WERI-Rb-1 (cell line): ENCODE results near the gene SEC14L6.

ENCODE experiments used
- DNase-seq: peaks from one replicate; pipeline ENCODE4 v3.0.0-alpha.2; 2020
- H3K27ac ChIP-seq: fragments of 250-450 bp; sonication (Bioruptor Pico); 2 replicates; pipeline ENCODE4 v1.5.1; 2020; ENCODE audit warnings: mild to moderate bottlenecking, moderate library complexity
- H3K27me3 ChIP-seq: fragments of 250-450 bp; sonication (Bioruptor Pico); 2 replicates; pipeline ENCODE4 v1.5.1; 2021; ENCODE audit warnings: mild to moderate bottlenecking, low read depth, moderate library complexity; ENCODE audit not compliant: insufficient read depth, severe bottlenecking
- H3K36me3 ChIP-seq: fragments of 250-450 bp; sonication (Bioruptor Pico); 2 replicates; pipeline ENCODE4 v1.5.1; 2020; ENCODE audit warnings: mild to moderate bottlenecking, moderate library complexity
- H3K4me3 ChIP-seq: 2 replicates; pipeline ENCODE4 v1.5.1; 2011; ENCODE audit warnings: low read depth, mild to moderate bottlenecking, control low read depth, low read length
- H3K9me3 ChIP-seq: fragments of 250-450 bp; sonication (Bioruptor Pico); 2 replicates; pipeline ENCODE4 v1.5.1; 2021; ENCODE audit warnings: mild to moderate bottlenecking, moderate library complexity; ENCODE audit not compliant: severe bottlenecking
- TF ChIP-seq, protein P1 (sequence below): IDR thresholded peaks from 2 replicates; pipeline ENCODE4 v1.5.1; 2011; ENCODE audit warnings: low read depth, mild to moderate bottlenecking, control low read depth, inconsistent platforms, low read length

The SEC14L6 gene

DNA sequence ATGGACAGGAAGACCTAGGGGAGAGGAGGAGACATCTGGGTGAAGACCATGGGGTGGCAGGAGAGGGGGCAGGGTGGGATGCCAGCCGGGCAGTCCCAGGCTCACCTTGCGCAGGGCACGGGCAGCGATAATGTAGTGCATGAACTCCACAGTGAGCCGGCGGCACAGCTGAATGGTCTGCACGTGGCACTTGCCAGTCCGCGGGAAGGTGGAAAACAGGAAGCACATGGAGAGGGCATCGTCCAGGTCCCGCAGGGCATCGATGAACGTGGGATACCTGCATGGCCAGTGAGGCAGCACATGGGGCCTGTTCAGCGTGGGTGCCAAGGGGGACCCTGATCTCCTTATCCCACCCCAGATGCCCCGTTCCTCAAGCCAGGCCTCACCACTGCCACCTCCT is 37.9 kb upstream of the SEC14L6 start:
- Histone ChIP-seq H3K27me3 (no peaks in the 10 kb centered on the region), H3K9me3 (no peaks in the 10 kb centered on the region), H3K36me3 (peaks cover 85% of the 10 kb centered on the region), H3K4me3 (no peak overlapping the region), H3K27ac (no peak overlapping the region)
- no peak for DNase-seq
- TF ChIP-seq, protein P1, sequence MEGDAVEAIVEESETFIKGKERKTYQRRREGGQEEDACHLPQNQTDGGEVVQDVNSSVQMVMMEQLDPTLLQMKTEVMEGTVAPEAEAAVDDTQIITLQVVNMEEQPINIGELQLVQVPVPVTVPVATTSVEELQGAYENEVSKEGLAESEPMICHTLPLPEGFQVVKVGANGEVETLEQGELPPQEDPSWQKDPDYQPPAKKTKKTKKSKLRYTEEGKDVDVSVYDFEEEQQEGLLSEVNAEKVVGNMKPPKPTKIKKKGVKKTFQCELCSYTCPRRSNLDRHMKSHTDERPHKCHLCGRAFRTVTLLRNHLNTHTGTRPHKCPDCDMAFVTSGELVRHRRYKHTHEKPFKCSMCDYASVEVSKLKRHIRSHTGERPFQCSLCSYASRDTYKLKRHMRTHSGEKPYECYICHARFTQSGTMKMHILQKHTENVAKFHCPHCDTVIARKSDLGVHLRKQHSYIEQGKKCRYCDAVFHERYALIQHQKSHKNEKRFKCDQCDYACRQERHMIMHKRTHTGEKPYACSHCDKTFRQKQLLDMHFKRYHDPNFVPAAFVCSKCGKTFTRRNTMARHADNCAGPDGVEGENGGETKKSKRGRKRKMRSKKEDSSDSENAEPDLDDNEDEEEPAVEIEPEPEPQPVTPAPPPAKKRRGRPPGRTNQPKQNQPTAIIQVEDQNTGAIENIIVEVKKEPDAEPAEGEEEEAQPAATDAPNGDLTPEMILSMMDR: no peak

DNA sequence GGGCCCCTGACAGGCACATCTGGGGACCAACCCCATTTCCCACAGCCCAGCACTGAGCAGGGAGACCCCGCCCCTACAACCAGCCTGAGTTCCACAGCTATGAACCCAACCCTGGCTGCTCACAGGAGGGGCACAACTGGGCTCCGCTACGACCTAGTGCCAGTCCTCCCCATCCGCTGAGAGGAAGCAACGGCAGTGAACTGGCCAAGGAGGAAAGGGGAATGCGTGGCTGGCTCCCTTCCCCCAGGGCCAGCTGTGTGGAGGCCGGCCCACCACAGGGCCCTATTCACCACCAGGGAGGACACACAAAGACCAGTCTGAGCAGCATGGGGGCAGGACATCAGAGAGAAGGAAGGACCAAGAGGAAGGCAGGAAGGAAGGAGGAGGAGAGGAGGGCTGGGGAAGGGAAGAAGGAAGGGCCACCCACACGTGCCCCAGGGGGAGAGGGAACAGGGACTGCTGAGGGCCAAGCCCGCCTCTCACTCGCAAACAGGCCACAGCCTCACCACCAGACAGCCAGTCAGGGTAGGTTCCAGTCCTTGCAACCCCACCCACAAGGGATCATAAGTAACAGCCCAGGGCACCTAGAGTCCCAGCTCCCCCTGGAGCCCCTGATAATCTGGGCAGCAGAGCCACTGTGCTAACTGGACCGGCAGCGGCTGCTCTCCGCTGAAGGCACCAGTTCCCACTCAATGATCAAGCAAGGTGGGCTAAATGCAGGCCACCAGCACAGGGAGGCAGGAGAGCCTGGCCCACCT is 36.4 kb upstream of the SEC14L6 start:
- no peak overlapping the region for H3K27ac ChIP-seq
- H3K36me3 ChIP-seq: peaks cover 88% of the 10 kb centered on the region
- H3K9me3 ChIP-seq: no peaks in the 10 kb centered on the region
- no peaks in the 10 kb centered on the region for H3K27me3 ChIP-seq
- TF ChIP-seq, protein P1: no peak
- no peak for DNase-seq
- no peak overlapping the region for H3K4me3 ChIP-seq

DNA sequence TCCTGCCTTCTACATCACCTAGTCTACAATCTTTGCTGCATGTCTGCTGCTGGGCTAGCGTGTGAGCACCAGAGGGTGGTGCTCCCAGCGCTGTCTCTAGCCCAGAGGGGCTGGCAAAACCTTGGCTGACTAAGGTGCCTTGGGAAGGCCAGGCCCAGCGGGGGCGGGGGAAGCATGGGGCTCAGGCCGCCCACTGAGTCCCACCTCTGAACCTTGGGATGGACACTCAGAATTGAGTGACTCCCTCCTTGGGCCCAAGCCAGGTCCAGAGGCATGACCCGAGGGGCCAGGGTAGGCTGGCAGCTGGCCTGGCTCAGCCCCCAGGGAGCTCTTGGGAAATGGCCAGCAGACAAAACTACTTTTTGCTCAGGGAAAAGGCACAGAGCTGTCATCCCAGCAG is 35.5 kb upstream of the SEC14L6 start:
- Histone ChIP-seq H3K36me3 (peaks cover 86% of the 10 kb centered on the region), H3K9me3 (no peaks in the 10 kb centered on the region), H3K27me3 (no peaks in the 10 kb centered on the region), H3K4me3 (no peak overlapping the region), H3K27ac (no peak overlapping the region)
- TF ChIP-seq, protein P1: no peak
- DNase-seq: no peak

DNA sequence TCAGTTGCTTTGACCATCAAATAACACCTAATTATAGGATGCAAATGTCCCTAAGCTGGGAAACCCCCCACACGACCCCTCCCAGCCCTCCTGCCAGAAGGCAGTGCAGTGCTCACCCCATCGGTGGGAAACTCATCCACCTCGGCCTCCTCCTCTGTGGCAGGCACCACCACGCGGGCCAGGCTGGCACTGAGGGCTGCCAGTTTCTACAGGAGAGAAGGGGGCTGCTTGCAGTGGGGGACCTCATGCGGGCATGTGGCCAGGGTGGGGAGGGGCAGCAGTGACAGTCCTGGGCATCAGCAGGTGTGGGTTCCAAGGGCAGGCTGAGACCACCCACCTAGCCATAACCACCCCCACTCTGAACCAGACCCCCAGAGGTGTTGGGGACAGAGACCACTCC is 34.4 kb upstream of the SEC14L6 start:
- H3K36me3 ChIP-seq: peaks cover 84% of the 10 kb centered on the region
- TF ChIP-seq, protein P1: no peak
- no peak overlapping the region for H3K27ac ChIP-seq
- H3K9me3 ChIP-seq: no peaks in the 10 kb centered on the region
- no peak overlapping the region for H3K4me3 ChIP-seq
- H3K27me3 ChIP-seq: no peaks in the 10 kb centered on the region
- DNase-seq: no peak

DNA sequence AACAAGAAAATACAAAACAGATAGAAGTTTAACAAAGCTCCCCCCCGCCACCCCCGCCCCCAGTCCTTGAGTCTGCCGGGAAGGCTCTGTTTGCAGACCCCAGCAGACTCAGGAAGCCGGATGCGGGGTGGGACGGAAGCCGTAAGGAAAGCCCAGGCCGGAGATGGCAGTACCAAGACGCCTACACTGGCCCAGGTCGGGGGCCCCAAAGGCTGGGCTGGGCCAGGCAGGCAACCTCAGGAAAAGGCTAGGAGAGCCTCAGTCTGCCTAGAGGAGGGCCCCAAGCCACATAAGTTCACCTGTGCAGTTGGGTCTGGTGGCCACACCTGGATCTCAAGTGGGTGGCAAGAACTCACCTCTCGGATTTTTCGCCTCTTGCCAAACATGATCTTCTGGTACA is 31.9 kb upstream of the SEC14L6 start:
- no peak for DNase-seq
- H3K27ac ChIP-seq: no peak overlapping the region
- peaks cover 70% of the 10 kb centered on the region for H3K36me3 ChIP-seq
- H3K4me3 ChIP-seq: no peak overlapping the region
- H3K9me3 ChIP-seq: no peaks in the 10 kb centered on the region
- TF ChIP-seq, protein P1: no peak
- no peaks in the 10 kb centered on the region for H3K27me3 ChIP-seq

DNA sequence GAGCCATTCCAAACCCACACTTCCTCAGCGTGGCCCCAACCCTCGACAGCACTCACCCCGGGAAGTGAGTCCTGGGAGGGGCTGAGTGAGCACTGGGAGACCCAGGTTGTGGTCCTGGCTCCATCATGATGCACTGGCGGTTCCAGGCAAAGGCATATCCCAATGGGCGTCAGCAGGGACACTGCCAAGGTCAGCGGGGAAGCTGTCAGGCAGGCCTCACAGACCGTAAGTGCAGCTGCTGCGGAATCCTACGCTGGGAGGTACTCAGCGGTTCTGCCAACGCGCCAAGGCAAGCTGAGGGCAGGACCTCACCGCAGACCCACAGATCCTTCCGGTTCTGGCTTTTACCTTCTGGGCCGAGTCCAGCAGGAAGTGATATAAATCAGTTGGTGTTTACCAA is 29.3 kb upstream of the SEC14L6 start:
- Histone ChIP-seq H3K9me3 (no peaks in the 10 kb centered on the region), H3K4me3 (no peak overlapping the region), H3K36me3 (peaks cover 48% of the 10 kb centered on the region), H3K27me3 (no peaks in the 10 kb centered on the region), H3K27ac (no peak overlapping the region)
- TF ChIP-seq, protein P1: no peak
- DNase-seq: no peak
